Adrenal gland (tissue), 5 donors: ENCODE data around the gene RALGPS1.

Source experiments
- CTCF ChIP-seq, 6 experiments: fragments of 450-650 bp in 4 of 6; fragments of 200-600 bp in 2 of 6; sonication (generic) in 1 of 6; IDR thresholded peaks; 1 replicate in 5 of 6; 2 replicates in 1 of 6; pipeline versions ENCODE4 v1.5.1 to v1.8.0; 2016 to 2021; ENCODE audit warnings: antibody characterized with exemption in 6 of 6, mild to moderate bottlenecking in 2 of 6, moderate library complexity in 1 of 6
- POLR2A ChIP-seq, 2 donors: fragments of 450-650 bp; IDR thresholded peaks; one replicate each; pipeline ENCODE4 v1.6.1; 2017; ENCODE audit warnings: antibody characterized with exemption in 2 of 2, mild to moderate bottlenecking in 2 of 2, moderate library complexity in 1 of 2
- donor health status: DM: no; HTN: no; CAD: no.

DNA sequence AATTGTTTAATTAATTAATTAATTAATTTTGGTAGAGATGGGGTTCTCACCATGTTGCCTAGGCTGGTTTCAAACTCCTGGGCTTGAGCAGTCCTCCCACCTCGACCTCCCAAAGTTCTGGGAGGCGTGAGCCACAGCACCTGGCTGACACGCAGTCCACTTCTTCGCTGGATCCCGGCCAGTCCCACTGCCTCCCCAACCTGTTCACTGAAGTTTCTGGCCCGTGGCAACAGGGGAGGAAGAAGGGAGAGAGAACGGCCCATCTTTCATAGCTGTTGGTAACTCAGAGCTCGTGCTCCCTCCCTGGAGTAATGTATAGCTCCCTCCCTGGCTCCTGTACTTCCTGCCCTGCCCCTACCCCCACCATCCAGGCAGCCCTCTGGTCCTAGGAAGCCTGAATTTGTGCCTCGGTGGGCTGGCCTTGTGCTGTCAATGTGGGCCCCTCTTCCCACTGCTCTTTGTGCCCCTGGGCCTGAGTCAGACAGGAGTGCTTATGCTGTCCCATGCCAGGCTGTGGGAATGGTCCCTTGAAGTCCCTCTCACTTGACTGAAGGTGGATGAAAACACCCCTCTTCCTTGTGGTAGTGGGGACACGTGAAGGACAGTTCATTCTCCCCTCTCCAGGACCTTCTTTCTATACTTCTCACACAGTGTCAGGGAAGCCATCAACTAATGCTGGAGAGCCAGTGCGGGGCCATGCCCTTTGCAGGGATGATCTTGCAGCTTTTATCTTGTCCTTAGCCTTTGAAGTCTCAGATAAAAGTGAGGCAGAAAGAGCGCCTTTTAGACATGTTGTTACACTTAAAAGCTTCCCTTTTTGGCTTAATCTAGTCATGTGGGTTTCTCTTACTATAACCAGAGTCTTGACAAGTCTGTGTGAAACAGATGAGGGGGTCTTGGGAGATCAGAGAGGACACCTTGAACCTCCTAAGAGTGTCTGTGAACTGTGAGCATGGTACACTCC lies 169.8 kb downstream of the RALGPS1 start:
- TF ChIP-seq CTCF (IDR thresholded peaks at IDR 0.05) (no peak), POLR2A (IDR thresholded peaks at IDR 0.05) (no peak)
